ENCODE measurements around the gene ZNF219. TPM values are rescaled to one million over a fixed set of nuclear protein-coding genes. Genes with fewer than 3 reads are reported as not detected.

The ZNF219 gene
- total RNA-seq, 1 donor from 2014 or later = 1.6 TPM

DNA sequence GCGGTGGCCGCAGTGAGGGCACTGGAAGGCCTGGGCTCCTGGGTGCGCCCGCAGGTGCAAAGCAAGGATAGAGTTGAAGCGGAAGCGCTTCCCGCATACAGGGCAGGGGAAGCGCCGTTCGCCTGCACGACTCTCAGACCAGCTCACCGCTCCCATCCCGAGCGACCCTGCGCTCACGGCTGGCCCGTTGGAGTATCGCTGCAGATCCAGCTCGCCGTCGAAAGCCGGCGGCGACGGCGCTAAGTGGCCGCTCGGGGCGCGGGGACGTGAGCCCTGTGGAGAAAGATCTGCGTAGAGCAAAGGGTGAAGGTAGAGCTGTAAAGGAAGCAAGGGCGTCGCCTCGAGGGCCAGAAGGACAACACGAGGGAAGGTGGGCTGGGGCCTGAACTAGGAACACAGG lies 5.4 kb downstream of the ZNF219 start:
- no peak for ATAC-seq (ENCODE audit: low read depth)
- H3K27ac Mint-ChIP-seq = no peak overlapping the region
- no peak overlapping the region for H3K4me3 Mint-ChIP-seq
- intact Hi-C loops (cut with micrococcal nuclease) = loop anchor here (2.0 kb wide), 1 partner anchor 464 kb away; no protein-coding TSS in a partner anchor
- ChIA-PET POLR2A (interaction anchor here (1.2 to 1.9 kb wide), 3 partner anchors 11 to 78 kb away, joined by 5 to 16 read pairs (median 9); no protein-coding TSS in a partner anchor), CTCF (interaction anchor here (0.7 to 7.4 kb wide), 14 partner anchors 8 to 122 kb away, joined by 3 to 142 read pairs (median 6); partner anchors contain the start of genes ARHGEF40, SLC39A2 and TMEM253)
- H3K4me1 Mint-ChIP-seq = peaks cover 13% of the 10 kb centered on the region
- no peak for DNase-seq
- H3K36me3 Mint-ChIP-seq (ENCODE audit: low read depth) = no peaks in the 10 kb centered on the region
- no peaks in the 10 kb centered on the region for H3K9me3 Mint-ChIP-seq
- no peaks in the 10 kb centered on the region for H3K27me3 Mint-ChIP-seq
- TF ChIP-seq, protein P1, sequence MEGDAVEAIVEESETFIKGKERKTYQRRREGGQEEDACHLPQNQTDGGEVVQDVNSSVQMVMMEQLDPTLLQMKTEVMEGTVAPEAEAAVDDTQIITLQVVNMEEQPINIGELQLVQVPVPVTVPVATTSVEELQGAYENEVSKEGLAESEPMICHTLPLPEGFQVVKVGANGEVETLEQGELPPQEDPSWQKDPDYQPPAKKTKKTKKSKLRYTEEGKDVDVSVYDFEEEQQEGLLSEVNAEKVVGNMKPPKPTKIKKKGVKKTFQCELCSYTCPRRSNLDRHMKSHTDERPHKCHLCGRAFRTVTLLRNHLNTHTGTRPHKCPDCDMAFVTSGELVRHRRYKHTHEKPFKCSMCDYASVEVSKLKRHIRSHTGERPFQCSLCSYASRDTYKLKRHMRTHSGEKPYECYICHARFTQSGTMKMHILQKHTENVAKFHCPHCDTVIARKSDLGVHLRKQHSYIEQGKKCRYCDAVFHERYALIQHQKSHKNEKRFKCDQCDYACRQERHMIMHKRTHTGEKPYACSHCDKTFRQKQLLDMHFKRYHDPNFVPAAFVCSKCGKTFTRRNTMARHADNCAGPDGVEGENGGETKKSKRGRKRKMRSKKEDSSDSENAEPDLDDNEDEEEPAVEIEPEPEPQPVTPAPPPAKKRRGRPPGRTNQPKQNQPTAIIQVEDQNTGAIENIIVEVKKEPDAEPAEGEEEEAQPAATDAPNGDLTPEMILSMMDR (IDR thresholded peaks at IDR 0.05) = no peak

DNA sequence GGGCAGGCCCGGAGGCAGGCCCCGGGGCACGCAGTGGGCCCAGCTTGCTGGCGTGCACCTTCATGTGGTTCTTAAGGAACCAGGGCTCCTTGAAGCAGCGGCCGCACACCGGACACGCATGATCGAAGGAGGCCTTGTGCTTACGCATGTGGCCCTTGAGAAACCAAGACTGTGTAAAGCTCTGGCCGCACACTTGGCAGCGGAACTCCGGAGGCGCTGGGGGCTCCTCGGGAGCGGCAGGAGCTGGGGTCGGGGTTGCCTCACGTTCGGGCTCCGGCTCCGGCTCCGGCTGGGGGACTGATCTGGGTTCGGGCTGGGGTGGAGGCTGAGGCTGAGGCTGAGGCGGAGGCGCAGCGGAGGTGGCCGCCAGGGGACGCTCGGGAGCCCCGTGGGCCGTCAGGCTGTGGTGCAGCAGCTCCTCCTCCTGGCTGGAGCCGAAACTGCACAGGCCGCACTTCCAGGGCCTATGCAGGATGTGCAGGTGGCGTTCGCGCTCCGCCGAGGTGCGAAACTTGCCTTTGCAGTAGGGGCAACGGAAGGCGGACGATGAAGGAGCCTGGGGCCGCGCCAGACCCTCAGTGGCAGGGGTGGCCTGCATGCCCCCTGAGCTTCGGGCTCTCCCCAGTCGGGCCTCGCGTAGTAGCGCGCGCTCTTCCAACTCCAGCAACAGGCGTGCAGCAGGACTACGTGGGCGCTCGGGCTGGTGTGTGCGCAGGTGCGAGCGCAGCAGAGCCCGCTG lies 6.0 kb downstream of the ZNF219 start:
- Mint-ChIP-seq H3K9me3 (no peaks in the 10 kb centered on the region), H3K4me1 (peaks cover 18% of the 10 kb centered on the region), H3K4me3 (no peak overlapping the region), H3K36me3 (ENCODE audit: low read depth) (no peaks in the 10 kb centered on the region), H3K27ac (no peak overlapping the region), H3K27me3 (no peaks in the 10 kb centered on the region)
- ATAC-seq (ENCODE audit: low read depth) (peak; percentile 99), DNase-seq (peak; percentile 94)
- CTCF ChIA-PET = interaction anchor here (0.6 to 7.4 kb wide), 19 partner anchors 8 to 751 kb away, joined by 3 to 142 read pairs (median 3); partner anchors contain the start of genes ARHGEF40, SLC39A2 and TMEM253
- TF ChIP-seq, protein P1 (IDR thresholded peaks at IDR 0.05) = peak; percentile 98
- intact Hi-C loops (cut with micrococcal nuclease) = loop anchor here (1.0 to 2.0 kb wide), 4 partner anchors 12 to 464 kb away; no protein-coding TSS in a partner anchor
- POLR2A ChIA-PET = interaction anchor here (0.7 to 1.9 kb wide), 5 partner anchors 12 to 78 kb away, joined by 3 to 16 read pairs (median 5); no protein-coding TSS in a partner anchor

DNA sequence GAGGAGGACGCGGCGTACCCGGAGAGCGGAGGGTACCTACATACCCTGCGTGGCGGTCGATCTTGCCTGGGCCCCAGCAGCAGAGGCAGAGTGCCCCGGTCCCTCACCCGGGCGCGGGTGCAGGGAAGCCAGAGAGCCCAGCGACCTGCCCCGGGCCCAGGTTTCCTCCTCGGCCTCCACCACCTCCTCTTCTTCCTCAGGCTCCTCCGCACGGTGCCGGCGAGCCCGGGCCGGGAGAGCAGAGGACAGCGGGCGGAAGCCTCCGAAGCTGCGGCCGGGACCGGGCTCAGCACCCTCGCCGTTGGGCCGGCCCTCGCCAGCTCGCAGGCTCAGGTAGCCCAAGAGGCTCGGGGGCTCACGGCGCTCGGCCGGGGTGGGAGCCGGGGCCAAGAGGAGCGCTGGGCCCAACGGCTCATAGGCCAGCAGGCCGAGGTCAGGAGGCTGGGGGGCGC lies 6.6 kb downstream of the ZNF219 start:
- DNase-seq (no peak), ATAC-seq (ENCODE audit: low read depth) (no peak)
- TF ChIP-seq, protein P1 (IDR thresholded peaks at IDR 0.05) = no peak
- ChIA-PET POLR2A (interaction anchor here (0.7 to 1.9 kb wide), 5 partner anchors 12 to 77 kb away, joined by 3 to 16 read pairs (median 5); no protein-coding TSS in a partner anchor), CTCF (interaction anchor here (0.6 to 7.4 kb wide), 17 partner anchors 8 to 750 kb away, joined by 3 to 142 read pairs (median 3); partner anchors contain the start of genes ARHGEF40, SLC39A2 and TMEM253)
- H3K9me3 Mint-ChIP-seq = no peaks in the 10 kb centered on the region
- H3K4me3 Mint-ChIP-seq = no peak overlapping the region
- intact Hi-C loops (cut with micrococcal nuclease) = loop anchor here (1.0 to 2.0 kb wide), 4 partner anchors 12 to 465 kb away; no protein-coding TSS in a partner anchor
- H3K27ac Mint-ChIP-seq = no peak overlapping the region
- H3K27me3 Mint-ChIP-seq = no peaks in the 10 kb centered on the region
- H3K4me1 Mint-ChIP-seq = peaks cover 19% of the 10 kb centered on the region
- no peaks in the 10 kb centered on the region for H3K36me3 Mint-ChIP-seq (ENCODE audit: low read depth)

DNA sequence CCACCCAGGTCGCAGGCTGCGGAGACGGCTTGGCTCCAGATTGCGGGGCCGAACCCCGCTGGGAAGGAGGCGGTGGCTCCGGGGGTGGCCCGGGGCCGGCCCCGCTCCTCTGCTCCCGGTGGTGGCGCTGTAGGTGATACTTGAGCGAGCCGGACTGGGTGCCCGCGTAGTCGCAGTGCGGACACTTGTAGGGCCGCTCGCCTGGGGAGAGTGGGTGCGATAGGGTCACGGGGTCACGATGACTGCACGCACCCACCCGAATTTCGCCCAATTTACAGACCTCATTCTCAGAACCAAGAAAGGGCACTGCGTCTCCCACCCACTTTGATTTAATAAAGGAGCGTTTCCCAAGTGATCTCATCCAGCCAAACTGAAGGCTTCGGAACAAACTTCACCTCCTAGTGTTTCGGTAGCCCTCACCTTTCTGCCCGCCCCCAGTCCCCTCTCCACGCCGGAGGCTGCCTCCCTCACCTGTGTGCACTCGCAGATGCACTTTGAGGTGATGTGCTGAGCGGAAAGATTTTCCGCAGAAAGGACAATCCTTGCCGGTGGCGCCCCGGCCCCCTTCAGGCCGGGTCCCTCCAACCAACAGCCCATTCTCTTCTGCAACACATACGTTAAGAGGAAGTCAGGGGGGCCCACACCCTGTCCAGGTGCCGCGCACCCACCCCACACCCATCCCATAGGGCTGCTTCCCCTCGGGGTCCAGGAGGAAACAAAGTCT lies 7.4 kb downstream of the ZNF219 start:
- no peaks in the 10 kb centered on the region for H3K9me3 Mint-ChIP-seq
- ChIA-PET POLR2A (no interaction called here), CTCF (interaction anchor here (1.5 to 7.4 kb wide), 9 partner anchors 12 to 92 kb away, joined by 3 to 142 read pairs (median 31); partner anchors contain the start of genes ARHGEF40 and SLC39A2)
- H3K27me3 Mint-ChIP-seq = no peaks in the 10 kb centered on the region
- no peak overlapping the region for H3K4me3 Mint-ChIP-seq
- ATAC-seq (ENCODE audit: low read depth) (no peak), DNase-seq (no peak)
- H3K36me3 Mint-ChIP-seq (ENCODE audit: low read depth) = no peaks in the 10 kb centered on the region
- TF ChIP-seq, protein P1 (IDR thresholded peaks at IDR 0.05) = no peak
- no peak overlapping the region for H3K27ac Mint-ChIP-seq
- intact Hi-C loops (cut with micrococcal nuclease) = no loop called here
- peaks cover 24% of the 10 kb centered on the region for H3K4me1 Mint-ChIP-seq
